WTC11 (cell line): ENCODE measurements around the gene ZNF282. TPM values are rescaled to one million over a fixed set of nuclear protein-coding genes. Genes with fewer than 3 reads are reported as not detected.

ENCODE experiments used
- ATF1 ChIP-seq: sonication (generic); formaldehyde crosslinking; IDR thresholded peaks from 2 replicates; pipeline ENCODE4 v1.8.1; 2023; ENCODE audit warnings: mild to moderate bottlenecking, moderate library complexity, missing genetic modification reagents
- CREB1 ChIP-seq: sonication (generic); formaldehyde crosslinking; IDR thresholded peaks from 2 replicates; pipeline ENCODE4 v1.8.0; 2023; ENCODE audit warnings: mild to moderate bottlenecking, missing genetic modification reagents
- ETV6 ChIP-seq: sonication (generic); formaldehyde crosslinking; IDR thresholded peaks from 2 replicates; pipeline ENCODE4 v1.8.1; 2022; ENCODE audit warnings: mild to moderate bottlenecking, missing genetic modification reagents
- FOXJ3 ChIP-seq: sonication (generic); formaldehyde crosslinking; IDR thresholded peaks from 2 replicates; pipeline ENCODE4 v1.9.0; 2021; ENCODE audit warnings: missing genetic modification reagents, mild to moderate bottlenecking, borderline replicate concordance
- GABPB1 ChIP-seq: sonication (generic); formaldehyde crosslinking; IDR thresholded peaks from 2 replicates; pipeline ENCODE4 v1.8.1; 2023; ENCODE audit warnings: mild to moderate bottlenecking, missing genetic modification reagents
- GTF2I ChIP-seq: fragments of 250-450 bp; sonication (Bioruptor Pico); conservative IDR thresholded peaks from 2 replicates; pipeline ENCODE4 v1.4.0; 2021; ENCODE audit warnings: mild to moderate bottlenecking
- MXD4 ChIP-seq: fragments of 250-450 bp; sonication (Bioruptor Pico); IDR thresholded peaks from 2 replicates; pipeline ENCODE4 v1.8.0; 2021; ENCODE audit warnings: mild to moderate bottlenecking, moderate library complexity, borderline replicate concordance
- NFE2L1 ChIP-seq: sonication (generic); formaldehyde crosslinking; IDR thresholded peaks from 2 replicates; pipeline ENCODE4 v1.8.1; 2023; ENCODE audit warnings: missing genetic modification reagents
- OVOL2 ChIP-seq: fragments of 250-450 bp; sonication (Bioruptor Pico); IDR thresholded peaks from 2 replicates; pipeline ENCODE4 v1.9.0; 2021; ENCODE audit warnings: mild to moderate bottlenecking, borderline replicate concordance
- SMAD4 ChIP-seq: sonication (generic); formaldehyde crosslinking; IDR thresholded peaks from 2 replicates; pipeline ENCODE4 v1.8.0; 2022; ENCODE audit warnings: mild to moderate bottlenecking, missing genetic modification reagents
- SOX15 ChIP-seq: fragments of 250-450 bp; sonication (Bioruptor Pico); IDR thresholded peaks from 2 replicates; pipeline ENCODE4 v1.9.0; 2021; ENCODE audit warnings: mild to moderate bottlenecking
- TCF7 ChIP-seq: sonication (generic); formaldehyde crosslinking; IDR thresholded peaks from 2 replicates; pipeline ENCODE4 v1.8.0; 2022; ENCODE audit warnings: mild to moderate bottlenecking, low read depth, missing genetic modification reagents, moderate library complexity
- ZNF263 ChIP-seq: sonication (generic); formaldehyde crosslinking; IDR thresholded peaks from 2 replicates; pipeline ENCODE4 v1.8.1; 2022; ENCODE audit warnings: low read depth, mild to moderate bottlenecking, moderate library complexity, missing genetic modification reagents
- ZNF317 ChIP-seq: sonication (generic); formaldehyde crosslinking; IDR thresholded peaks from 2 replicates; pipeline ENCODE4 v1.8.1; 2023; ENCODE audit warnings: low read depth, mild to moderate bottlenecking, moderate library complexity, missing genetic modification reagents, borderline replicate concordance
- ZNF416 ChIP-seq: fragments of 250-450 bp; sonication (Bioruptor Pico); IDR thresholded peaks from 2 replicates; pipeline ENCODE4 v1.9.0; 2021; ENCODE audit warnings: mild to moderate bottlenecking, inconsistent platforms
- ZNF423 ChIP-seq: fragments of 250-450 bp; sonication (Bioruptor Pico); IDR thresholded peaks from 2 replicates; pipeline ENCODE4 v2.1.2; 2022; ENCODE audit warnings: mild to moderate bottlenecking, moderate library complexity
- total RNA-seq: library from RNA; stranded (reverse); gene quantifications from 3 replicates; pipeline ENCODE4 v1.2.3, GENCODE V29; 2021
- TF ChIP-seq, protein P1 (sequence below): sonication (generic); formaldehyde crosslinking; conservative IDR thresholded peaks from 2 replicates; pipeline ENCODE4 v1.8.1; 2022; ENCODE audit warnings: mild to moderate bottlenecking, missing genetic modification reagents
- TF ChIP-seq, protein P2 (sequence below): fragments of 250-450 bp; sonication (Bioruptor Pico); IDR thresholded peaks from 2 replicates; pipeline ENCODE4 v1.9.0; 2021; ENCODE audit warnings: mild to moderate bottlenecking, borderline replicate concordance
- TF ChIP-seq, protein P3 (sequence below): fragments of 250-450 bp; sonication (Bioruptor Pico); IDR thresholded peaks from 2 replicates; pipeline ENCODE4 v1.9.0; 2021; ENCODE audit warnings: mild to moderate bottlenecking
- TF ChIP-seq, protein P4 (sequence below): sonication (generic); formaldehyde crosslinking; IDR thresholded peaks from 2 replicates; pipeline ENCODE4 v1.8.1; 2023; ENCODE audit warnings: mild to moderate bottlenecking, missing genetic modification reagents
- TF ChIP-seq, protein P5 (sequence below): sonication (generic); formaldehyde crosslinking; IDR thresholded peaks from 2 replicates; pipeline ENCODE4 v1.8.1; 2023; ENCODE audit warnings: mild to moderate bottlenecking, missing genetic modification reagents
- TF ChIP-seq, protein P6 (sequence below): fragments of 250-450 bp; sonication (Bioruptor Pico); IDR thresholded peaks from 2 replicates; pipeline ENCODE4 v1.9.0; 2021; ENCODE audit warnings: moderate library complexity, mild to moderate bottlenecking, inconsistent platforms, borderline replicate concordance
- TF ChIP-seq, protein P7 (sequence below): sonication (generic); formaldehyde crosslinking; conservative IDR thresholded peaks from 2 replicates; pipeline ENCODE4 v1.8.1; 2023; ENCODE audit warnings: mild to moderate bottlenecking, low read depth, missing genetic modification reagents, moderate library complexity
- TF ChIP-seq, protein P8 (sequence below): sonication (generic); formaldehyde crosslinking; IDR thresholded peaks from 2 replicates; pipeline ENCODE4 v1.8.0; 2022; ENCODE audit warnings: mild to moderate bottlenecking, missing genetic modification reagents
- TF ChIP-seq, protein P9 (sequence below): sonication (generic); formaldehyde crosslinking; IDR thresholded peaks from 2 replicates; pipeline ENCODE4 v1.8.1; 2022; ENCODE audit warnings: mild to moderate bottlenecking, missing genetic modification reagents, moderate library complexity, borderline replicate concordance

ZNF282 gene
- total RNA-seq, 1 experiment from 2014 or later = 38.5 TPM

DNA sequence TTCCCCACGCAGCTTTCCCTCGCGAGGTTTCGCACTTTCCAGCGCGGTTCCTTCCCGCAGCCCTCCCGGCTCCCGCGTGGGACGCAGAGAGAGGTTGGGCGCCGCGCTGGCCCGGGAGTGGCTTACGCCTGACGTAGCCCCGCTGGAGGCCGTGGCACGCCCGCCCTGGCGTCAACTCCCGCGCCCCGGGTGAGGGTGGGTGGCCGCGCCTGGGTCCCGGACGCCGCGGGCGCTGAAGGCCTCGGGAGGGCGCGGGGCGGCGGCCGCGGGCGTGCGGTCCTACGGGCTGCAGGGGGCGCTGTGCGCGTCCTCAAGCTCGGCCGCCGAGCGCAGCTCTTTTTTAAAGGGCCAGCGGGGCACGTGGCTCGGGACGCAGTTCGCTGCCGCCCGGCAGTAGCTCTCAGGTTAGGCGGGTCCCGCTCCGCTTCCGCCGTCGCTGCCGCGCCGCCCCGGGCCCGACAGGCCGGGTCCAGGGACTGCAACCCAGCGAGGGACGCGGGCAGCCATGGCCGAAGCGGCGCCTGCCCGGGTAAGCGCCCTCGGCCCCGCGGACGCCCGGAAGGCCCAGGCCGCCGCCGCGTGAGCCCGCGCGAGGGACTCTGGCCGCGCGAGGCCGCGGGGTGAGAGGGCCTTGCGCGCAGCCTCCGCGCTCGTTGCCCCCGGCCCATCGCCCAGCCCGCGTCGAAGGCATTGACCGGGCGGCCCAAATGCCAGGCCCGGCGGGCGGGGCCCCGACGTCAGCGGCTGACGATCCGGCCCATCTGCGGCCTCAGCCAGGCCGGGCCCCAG, 66.7 kb downstream of the ZNF282 start, which contains the start of gene ZNF783 (continued):
- TF ChIP-seq, protein P1, sequence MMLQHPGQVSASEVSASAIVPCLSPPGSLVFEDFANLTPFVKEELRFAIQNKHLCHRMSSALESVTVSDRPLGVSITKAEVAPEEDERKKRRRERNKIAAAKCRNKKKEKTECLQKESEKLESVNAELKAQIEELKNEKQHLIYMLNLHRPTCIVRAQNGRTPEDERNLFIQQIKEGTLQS (CRISPR knock-in tag) = no peak
- TF ChIP-seq GTF2I (CRISPR knock-in tag) = no peak
- TF ChIP-seq SMAD4 (CRISPR knock-in tag) = no peak
- TF ChIP-seq, protein P2, sequence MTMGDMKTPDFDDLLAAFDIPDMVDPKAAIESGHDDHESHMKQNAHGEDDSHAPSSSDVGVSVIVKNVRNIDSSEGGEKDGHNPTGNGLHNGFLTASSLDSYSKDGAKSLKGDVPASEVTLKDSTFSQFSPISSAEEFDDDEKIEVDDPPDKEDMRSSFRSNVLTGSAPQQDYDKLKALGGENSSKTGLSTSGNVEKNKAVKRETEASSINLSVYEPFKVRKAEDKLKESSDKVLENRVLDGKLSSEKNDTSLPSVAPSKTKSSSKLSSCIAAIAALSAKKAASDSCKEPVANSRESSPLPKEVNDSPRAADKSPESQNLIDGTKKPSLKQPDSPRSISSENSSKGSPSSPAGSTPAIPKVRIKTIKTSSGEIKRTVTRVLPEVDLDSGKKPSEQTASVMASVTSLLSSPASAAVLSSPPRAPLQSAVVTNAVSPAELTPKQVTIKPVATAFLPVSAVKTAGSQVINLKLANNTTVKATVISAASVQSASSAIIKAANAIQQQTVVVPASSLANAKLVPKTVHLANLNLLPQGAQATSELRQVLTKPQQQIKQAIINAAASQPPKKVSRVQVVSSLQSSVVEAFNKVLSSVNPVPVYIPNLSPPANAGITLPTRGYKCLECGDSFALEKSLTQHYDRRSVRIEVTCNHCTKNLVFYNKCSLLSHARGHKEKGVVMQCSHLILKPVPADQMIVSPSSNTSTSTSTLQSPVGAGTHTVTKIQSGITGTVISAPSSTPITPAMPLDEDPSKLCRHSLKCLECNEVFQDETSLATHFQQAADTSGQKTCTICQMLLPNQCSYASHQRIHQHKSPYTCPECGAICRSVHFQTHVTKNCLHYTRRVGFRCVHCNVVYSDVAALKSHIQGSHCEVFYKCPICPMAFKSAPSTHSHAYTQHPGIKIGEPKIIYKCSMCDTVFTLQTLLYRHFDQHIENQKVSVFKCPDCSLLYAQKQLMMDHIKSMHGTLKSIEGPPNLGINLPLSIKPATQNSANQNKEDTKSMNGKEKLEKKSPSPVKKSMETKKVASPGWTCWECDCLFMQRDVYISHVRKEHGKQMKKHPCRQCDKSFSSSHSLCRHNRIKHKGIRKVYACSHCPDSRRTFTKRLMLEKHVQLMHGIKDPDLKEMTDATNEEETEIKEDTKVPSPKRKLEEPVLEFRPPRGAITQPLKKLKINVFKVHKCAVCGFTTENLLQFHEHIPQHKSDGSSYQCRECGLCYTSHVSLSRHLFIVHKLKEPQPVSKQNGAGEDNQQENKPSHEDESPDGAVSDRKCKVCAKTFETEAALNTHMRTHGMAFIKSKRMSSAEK (CRISPR knock-in tag) = 0 out of 2 replicates have a peak, but pooled peaks have one; percentile 66
- peak; percentile 49 for TF ChIP-seq GABPB1 (CRISPR knock-in tag)
- no peak for TF ChIP-seq TCF7 (CRISPR knock-in tag)
- TF ChIP-seq MXD4 (CRISPR knock-in tag) = no peak
- TF ChIP-seq, protein P3, sequence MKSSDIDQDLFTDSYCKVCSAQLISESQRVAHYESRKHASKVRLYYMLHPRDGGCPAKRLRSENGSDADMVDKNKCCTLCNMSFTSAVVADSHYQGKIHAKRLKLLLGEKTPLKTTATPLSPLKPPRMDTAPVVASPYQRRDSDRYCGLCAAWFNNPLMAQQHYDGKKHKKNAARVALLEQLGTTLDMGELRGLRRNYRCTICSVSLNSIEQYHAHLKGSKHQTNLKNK (CRISPR knock-in tag) = no peak
- peak; percentile 74; the same call in 1 of the 2 replicates for TF ChIP-seq NFE2L1 (CRISPR knock-in tag)
- no peak for TF ChIP-seq ZNF416 (CRISPR knock-in tag)
- TF ChIP-seq ZNF263 (CRISPR knock-in tag) = peak; percentile 22; the same call in 1 of the 2 replicates
- TF ChIP-seq, protein P4, sequence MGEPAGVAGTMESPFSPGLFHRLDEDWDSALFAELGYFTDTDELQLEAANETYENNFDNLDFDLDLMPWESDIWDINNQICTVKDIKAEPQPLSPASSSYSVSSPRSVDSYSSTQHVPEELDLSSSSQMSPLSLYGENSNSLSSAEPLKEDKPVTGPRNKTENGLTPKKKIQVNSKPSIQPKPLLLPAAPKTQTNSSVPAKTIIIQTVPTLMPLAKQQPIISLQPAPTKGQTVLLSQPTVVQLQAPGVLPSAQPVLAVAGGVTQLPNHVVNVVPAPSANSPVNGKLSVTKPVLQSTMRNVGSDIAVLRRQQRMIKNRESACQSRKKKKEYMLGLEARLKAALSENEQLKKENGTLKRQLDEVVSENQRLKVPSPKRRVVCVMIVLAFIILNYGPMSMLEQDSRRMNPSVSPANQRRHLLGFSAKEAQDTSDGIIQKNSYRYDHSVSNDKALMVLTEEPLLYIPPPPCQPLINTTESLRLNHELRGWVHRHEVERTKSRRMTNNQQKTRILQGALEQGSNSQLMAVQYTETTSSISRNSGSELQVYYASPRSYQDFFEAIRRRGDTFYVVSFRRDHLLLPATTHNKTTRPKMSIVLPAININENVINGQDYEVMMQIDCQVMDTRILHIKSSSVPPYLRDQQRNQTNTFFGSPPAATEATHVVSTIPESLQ (CRISPR knock-in tag) = no peak
- TF ChIP-seq ETV6 (CRISPR knock-in tag) = peak; percentile 92
- no peak for TF ChIP-seq OVOL2 (CRISPR knock-in tag)
- TF ChIP-seq, protein P5, sequence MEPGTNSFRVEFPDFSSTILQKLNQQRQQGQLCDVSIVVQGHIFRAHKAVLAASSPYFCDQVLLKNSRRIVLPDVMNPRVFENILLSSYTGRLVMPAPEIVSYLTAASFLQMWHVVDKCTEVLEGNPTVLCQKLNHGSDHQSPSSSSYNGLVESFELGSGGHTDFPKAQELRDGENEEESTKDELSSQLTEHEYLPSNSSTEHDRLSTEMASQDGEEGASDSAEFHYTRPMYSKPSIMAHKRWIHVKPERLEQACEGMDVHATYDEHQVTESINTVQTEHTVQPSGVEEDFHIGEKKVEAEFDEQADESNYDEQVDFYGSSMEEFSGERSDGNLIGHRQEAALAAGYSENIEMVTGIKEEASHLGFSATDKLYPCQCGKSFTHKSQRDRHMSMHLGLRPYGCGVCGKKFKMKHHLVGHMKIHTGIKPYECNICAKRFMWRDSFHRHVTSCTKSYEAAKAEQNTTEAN (CRISPR knock-in tag) = no peak
- TF ChIP-seq, protein P6, sequence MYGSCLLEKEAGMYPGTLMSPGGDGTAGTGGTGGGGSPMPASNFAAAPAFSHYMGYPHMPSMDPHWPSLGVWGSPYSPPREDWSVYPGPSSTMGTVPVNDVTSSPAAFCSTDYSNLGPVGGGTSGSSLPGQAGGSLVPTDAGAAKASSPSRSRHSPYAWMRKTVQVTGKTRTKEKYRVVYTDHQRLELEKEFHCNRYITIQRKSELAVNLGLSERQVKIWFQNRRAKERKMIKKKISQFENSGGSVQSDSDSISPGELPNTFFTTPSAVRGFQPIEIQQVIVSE (CRISPR knock-in tag) = no peak
- no peak for TF ChIP-seq ZNF317 (CRISPR knock-in tag)
- TF ChIP-seq CREB1 (CRISPR knock-in tag) = no peak
- peak; percentile 41; the same call in 1 of the 2 replicates for TF ChIP-seq ATF1 (CRISPR knock-in tag)
- peak; percentile 33; the same call in 1 of the 2 replicates for TF ChIP-seq ZNF423 (CRISPR knock-in tag)
- TF ChIP-seq, protein P7, sequence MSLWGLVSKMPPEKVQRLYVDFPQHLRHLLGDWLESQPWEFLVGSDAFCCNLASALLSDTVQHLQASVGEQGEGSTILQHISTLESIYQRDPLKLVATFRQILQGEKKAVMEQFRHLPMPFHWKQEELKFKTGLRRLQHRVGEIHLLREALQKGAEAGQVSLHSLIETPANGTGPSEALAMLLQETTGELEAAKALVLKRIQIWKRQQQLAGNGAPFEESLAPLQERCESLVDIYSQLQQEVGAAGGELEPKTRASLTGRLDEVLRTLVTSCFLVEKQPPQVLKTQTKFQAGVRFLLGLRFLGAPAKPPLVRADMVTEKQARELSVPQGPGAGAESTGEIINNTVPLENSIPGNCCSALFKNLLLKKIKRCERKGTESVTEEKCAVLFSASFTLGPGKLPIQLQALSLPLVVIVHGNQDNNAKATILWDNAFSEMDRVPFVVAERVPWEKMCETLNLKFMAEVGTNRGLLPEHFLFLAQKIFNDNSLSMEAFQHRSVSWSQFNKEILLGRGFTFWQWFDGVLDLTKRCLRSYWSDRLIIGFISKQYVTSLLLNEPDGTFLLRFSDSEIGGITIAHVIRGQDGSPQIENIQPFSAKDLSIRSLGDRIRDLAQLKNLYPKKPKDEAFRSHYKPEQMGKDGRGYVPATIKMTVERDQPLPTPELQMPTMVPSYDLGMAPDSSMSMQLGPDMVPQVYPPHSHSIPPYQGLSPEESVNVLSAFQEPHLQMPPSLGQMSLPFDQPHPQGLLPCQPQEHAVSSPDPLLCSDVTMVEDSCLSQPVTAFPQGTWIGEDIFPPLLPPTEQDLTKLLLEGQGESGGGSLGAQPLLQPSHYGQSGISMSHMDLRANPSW (CRISPR knock-in tag) = 0 out of 2 replicates have a peak, but pooled peaks have one; percentile 80
- TF ChIP-seq FOXJ3 (CRISPR knock-in tag) = no peak
- TF ChIP-seq, protein P8, sequence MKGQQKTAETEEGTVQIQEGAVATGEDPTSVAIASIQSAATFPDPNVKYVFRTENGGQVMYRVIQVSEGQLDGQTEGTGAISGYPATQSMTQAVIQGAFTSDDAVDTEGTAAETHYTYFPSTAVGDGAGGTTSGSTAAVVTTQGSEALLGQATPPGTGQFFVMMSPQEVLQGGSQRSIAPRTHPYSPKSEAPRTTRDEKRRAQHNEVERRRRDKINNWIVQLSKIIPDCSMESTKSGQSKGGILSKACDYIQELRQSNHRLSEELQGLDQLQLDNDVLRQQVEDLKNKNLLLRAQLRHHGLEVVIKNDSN (CRISPR knock-in tag) = peak; percentile 88
- no peak for TF ChIP-seq SOX15 (CRISPR knock-in tag)
- TF ChIP-seq, protein P9, sequence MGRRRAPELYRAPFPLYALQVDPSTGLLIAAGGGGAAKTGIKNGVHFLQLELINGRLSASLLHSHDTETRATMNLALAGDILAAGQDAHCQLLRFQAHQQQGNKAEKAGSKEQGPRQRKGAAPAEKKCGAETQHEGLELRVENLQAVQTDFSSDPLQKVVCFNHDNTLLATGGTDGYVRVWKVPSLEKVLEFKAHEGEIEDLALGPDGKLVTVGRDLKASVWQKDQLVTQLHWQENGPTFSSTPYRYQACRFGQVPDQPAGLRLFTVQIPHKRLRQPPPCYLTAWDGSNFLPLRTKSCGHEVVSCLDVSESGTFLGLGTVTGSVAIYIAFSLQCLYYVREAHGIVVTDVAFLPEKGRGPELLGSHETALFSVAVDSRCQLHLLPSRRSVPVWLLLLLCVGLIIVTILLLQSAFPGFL (CRISPR knock-in tag) = no peak
